Measurements from ENCODE around the gene GARIN5B.

DNA sequence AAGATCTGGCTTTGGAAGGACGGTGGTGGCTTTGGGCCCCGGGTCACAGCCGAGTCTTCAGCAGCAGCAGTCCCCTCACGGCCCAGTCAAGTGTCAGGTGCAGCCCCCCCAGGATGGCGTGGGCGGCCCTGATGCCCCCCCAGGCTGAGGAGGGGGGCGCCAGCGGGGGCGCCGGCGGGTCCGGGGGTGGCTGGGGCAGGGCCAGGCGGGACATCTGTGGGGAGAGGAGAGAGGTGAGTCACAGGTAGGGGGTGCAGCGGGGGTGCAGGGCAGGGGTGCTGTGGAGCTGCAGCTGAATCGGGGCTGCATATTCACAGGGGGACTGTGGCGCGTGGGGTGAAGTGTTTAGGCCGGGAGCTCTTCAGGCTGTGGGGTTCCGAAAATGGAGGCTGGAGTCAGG, 2.9 kb upstream of the GARIN5B start:
- TF ChIP-seq EZH2phosphoT487 (IDR thresholded peaks at IDR 0.05; ENCODE audit: insufficient read depth, low read depth) (no peak), EZH2 (IDR thresholded peaks at IDR 0.05; ENCODE audit: insufficient read depth, poor library complexity, severe bottlenecking) (no peak)
